ENCODE measurements around the gene PPIB. TPM values are rescaled to one million over a fixed set of nuclear protein-coding genes. Genes with fewer than 3 reads are reported as not detected.

The PPIB gene
- total and polyA plus RNA-seq, 9 of the 15 experiments (the other 6 are each of a cell fraction or from before 2014, with no cell fraction given): 306 to 746 (median 439) TPM

DNA sequence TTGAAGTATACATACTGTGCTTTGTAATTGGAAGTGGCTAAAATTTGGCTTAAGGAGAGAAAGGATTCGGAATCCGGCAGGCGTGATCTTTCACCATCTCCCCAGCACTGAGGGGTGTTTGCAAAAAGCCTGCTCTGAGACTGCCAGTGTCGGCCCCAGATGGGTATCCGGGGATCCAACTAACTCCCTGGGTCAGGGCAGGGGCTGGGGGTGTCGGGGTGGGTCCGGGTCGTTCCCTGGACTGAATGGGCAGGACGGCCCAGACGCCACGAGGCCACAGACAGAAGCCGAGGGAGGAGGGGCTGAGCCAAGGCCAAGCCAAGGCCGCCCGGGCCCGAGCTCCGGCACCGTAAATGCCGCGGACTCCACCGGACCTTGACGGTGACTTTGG lies 349 bp downstream of the PPIB start (continued):
- TF ChIP-seq ZNF511 (CRISPR knock-in tag; IDR thresholded peaks at IDR 0.05): 0 out of 2 replicates have a peak, but pooled peaks have one; percentile 32
- TF ChIP-seq SRSF9 (IDR thresholded peaks at IDR 0.05; ENCODE audit: borderline replicate concordance, low read depth, low read length): no peak
- no peak for TF ChIP-seq ZNF407 (IDR thresholded peaks at IDR 0.05; ENCODE audit: low read depth)
- TF ChIP-seq NFRKB (IDR thresholded peaks at IDR 0.05; ENCODE audit: low read depth): 0 out of 2 replicates have a peak, but pooled peaks have one; percentile 40
- TF ChIP-seq, protein P1, sequence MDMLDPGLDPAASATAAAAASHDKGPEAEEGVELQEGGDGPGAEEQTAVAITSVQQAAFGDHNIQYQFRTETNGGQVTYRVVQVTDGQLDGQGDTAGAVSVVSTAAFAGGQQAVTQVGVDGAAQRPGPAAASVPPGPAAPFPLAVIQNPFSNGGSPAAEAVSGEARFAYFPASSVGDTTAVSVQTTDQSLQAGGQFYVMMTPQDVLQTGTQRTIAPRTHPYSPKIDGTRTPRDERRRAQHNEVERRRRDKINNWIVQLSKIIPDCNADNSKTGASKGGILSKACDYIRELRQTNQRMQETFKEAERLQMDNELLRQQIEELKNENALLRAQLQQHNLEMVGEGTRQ (CRISPR knock-in tag; IDR thresholded peaks at IDR 0.05): peak; percentile 21; the same call in 1 of the 2 replicates

Measured in K562 (cell line).